Measurements from ENCODE around the gene YWHAE. TPM values are rescaled to one million over a fixed set of nuclear protein-coding genes. Genes with fewer than 3 reads are reported as not detected.
"Not testable (repeated sequence)": the region's sequence is repeated elsewhere in the genome, so short reads cannot be mapped to it uniquely, and the experiment has no call there.

Gene YWHAE
- total RNA-seq, 4 donors from 2014 or later: 553 to 1,135 (median 724) TPM

GRCh38 chr17:1420163-1420562, 20.1 kb upstream of the YWHAE start:
- peaks cover 30 to 45% of the 10 kb centered on the region in 2 donors for H3K4me1 ChIP-seq
- WGBS, 2 donors: 94 to 97% methylated on average over 11 of the region's 11 CpGs
- intact Hi-C loops (cut with DNase I): no loop called here
- H3K36me3 ChIP-seq: peaks cover 0 to 4% of the 10 kb centered on the region in 2 donors
- no peaks in the 10 kb centered on the region for H3K27me3 ChIP-seq
- no peaks in the 10 kb centered on the region for H3K9me3 ChIP-seq
- no peak overlapping the region for H3K4me3 ChIP-seq (replicated peaks in 1 of 3)
- TF ChIP-seq POLR2A (IDR thresholded peaks at IDR 0.05): no peak
- TF ChIP-seq CTCF (IDR thresholded peaks at IDR 0.05): no peak
- DNase-seq: no peak
- H3K27ac ChIP-seq: peak overlapping the region in 1 of 3 donors; percentile 83

- DNase-seq; H3K27ac ChIP-seq; H3K4me3 ChIP-seq (replicated peaks in 1 of 3); H3K27me3 ChIP-seq; H3K36me3 ChIP-seq; H3K9me3 ChIP-seq; intact Hi-C loops (cut with DNase I): not testable (repeated sequence)
- H3K4me1 ChIP-seq: peaks cover 32 to 45% of the 10 kb centered on the region in 2 donors
- 97 to 100% methylated on average over 9 to 10 of the region's 10 CpGs for WGBS, 2 donors
These were observed 18.5 kb upstream of the YWHAE start for GRCh38 chr17:1418476-1418875.

GRCh38 chr17:1416414-1416813, 16.4 kb upstream of the YWHAE start:
- intact Hi-C loops (cut with DNase I): no loop called here
- Histone ChIP-seq H3K9me3 (no peaks in the 10 kb centered on the region), H3K36me3 (peaks cover 0 to 4% of the 10 kb centered on the region in 2 donors), H3K4me1 (peaks cover 20 to 44% of the 10 kb centered on the region in 2 donors), H3K27me3 (no peaks in the 10 kb centered on the region), H3K27ac (no peak overlapping the region), H3K4me3 (replicated peaks in 1 of 3) (no peak overlapping the region)
- TF ChIP-seq CTCF (IDR thresholded peaks at IDR 0.05) (no peak), POLR2A (IDR thresholded peaks at IDR 0.05) (no peak)
- 96% methylated on average over 5 of the region's 5 CpGs for WGBS, 2 donors
- DNase-seq: no peak

- WGBS, 2 donors: 69 to 72% methylated on average over 10 of the region's 10 CpGs
- no peak for TF ChIP-seq CTCF (IDR thresholded peaks at IDR 0.05)
- TF ChIP-seq POLR2A (IDR thresholded peaks at IDR 0.05): no peak
- DNase-seq: peak; percentile 58 to 62
- Histone ChIP-seq H3K4me3 (replicated peaks in 1 of 3) (no peak overlapping the region), H3K9me3 (no peaks in the 10 kb centered on the region), H3K4me1 (peaks cover 18 to 47% of the 10 kb centered on the region in 2 donors), H3K36me3 (no peaks in the 10 kb centered on the region), H3K27ac (peak overlapping the region; percentile 47 to 62 (median 57)), H3K27me3 (no peaks in the 10 kb centered on the region)
- intact Hi-C loops (cut with DNase I): no loop called here
These were observed 14.6 kb upstream of the YWHAE start for GRCh38 chr17:1414634-1415033.

GRCh38 chr17:1414001-1414574, 14.1 kb upstream of the YWHAE start:
- 78 to 92% methylated on average over 6 to 9 of the region's 9 CpGs for WGBS, 2 donors
- Histone ChIP-seq H3K36me3 (no peaks in the 10 kb centered on the region), H3K9me3 (no peaks in the 10 kb centered on the region), H3K4me3 (replicated peaks in 1 of 3) (no peak overlapping the region), H3K4me1 (peaks cover 18 to 47% of the 10 kb centered on the region in 2 donors), H3K27ac (peak overlapping the region; percentile 47 to 62 (median 57)), H3K27me3 (no peaks in the 10 kb centered on the region)
- intact Hi-C loops (cut with DNase I): no loop called here
- no peak for TF ChIP-seq CTCF (IDR thresholded peaks at IDR 0.05)
- TF ChIP-seq POLR2A (IDR thresholded peaks at IDR 0.05): no peak
- DNase-seq: no peak
